ENCODE data around the gene TRIM67. TPM values are rescaled to one million over a fixed set of nuclear protein-coding genes. Genes with fewer than 3 reads are reported as not detected.

Gene TRIM67
- total and polyA plus RNA-seq, 9 of the 15 experiments (the other 6 are each of a cell fraction or from before 2014, with no cell fraction given), result 0.04 to 0.60 (median 0.31) TPM

DNA sequence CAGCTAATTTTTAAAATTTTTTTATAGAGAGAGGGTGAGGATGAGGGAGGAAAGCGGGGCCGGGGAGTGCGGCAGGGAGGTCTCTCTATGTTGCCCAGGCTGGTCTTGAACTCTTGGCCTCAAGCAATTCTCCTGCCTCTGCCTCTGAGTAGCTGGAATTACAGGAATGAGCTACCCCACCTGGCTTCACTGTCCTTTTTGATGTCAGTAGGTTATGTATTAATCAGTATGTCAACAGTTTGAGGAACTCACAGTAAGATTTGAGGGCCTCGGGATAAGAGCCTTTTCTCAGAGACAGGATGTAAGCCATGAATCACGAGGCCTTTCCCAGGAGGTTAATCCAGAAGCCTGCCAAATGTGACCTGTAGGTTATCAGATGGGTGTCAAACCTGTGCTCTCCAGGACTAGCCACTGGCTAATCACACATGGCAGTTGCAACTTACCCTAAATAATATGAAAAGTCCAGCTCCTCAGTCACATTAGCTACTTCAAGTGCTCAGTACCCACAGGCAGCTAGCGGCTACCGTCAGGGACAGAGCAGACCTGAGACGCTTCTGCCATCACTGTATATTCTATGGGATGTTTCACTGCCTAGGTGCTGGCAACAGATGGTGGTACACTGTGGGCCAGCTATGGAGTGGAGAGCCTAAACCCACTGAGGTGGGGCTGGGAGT is 33.1 kb downstream of the TRIM67 start (continued):
- TF ChIP-seq, protein P1, sequence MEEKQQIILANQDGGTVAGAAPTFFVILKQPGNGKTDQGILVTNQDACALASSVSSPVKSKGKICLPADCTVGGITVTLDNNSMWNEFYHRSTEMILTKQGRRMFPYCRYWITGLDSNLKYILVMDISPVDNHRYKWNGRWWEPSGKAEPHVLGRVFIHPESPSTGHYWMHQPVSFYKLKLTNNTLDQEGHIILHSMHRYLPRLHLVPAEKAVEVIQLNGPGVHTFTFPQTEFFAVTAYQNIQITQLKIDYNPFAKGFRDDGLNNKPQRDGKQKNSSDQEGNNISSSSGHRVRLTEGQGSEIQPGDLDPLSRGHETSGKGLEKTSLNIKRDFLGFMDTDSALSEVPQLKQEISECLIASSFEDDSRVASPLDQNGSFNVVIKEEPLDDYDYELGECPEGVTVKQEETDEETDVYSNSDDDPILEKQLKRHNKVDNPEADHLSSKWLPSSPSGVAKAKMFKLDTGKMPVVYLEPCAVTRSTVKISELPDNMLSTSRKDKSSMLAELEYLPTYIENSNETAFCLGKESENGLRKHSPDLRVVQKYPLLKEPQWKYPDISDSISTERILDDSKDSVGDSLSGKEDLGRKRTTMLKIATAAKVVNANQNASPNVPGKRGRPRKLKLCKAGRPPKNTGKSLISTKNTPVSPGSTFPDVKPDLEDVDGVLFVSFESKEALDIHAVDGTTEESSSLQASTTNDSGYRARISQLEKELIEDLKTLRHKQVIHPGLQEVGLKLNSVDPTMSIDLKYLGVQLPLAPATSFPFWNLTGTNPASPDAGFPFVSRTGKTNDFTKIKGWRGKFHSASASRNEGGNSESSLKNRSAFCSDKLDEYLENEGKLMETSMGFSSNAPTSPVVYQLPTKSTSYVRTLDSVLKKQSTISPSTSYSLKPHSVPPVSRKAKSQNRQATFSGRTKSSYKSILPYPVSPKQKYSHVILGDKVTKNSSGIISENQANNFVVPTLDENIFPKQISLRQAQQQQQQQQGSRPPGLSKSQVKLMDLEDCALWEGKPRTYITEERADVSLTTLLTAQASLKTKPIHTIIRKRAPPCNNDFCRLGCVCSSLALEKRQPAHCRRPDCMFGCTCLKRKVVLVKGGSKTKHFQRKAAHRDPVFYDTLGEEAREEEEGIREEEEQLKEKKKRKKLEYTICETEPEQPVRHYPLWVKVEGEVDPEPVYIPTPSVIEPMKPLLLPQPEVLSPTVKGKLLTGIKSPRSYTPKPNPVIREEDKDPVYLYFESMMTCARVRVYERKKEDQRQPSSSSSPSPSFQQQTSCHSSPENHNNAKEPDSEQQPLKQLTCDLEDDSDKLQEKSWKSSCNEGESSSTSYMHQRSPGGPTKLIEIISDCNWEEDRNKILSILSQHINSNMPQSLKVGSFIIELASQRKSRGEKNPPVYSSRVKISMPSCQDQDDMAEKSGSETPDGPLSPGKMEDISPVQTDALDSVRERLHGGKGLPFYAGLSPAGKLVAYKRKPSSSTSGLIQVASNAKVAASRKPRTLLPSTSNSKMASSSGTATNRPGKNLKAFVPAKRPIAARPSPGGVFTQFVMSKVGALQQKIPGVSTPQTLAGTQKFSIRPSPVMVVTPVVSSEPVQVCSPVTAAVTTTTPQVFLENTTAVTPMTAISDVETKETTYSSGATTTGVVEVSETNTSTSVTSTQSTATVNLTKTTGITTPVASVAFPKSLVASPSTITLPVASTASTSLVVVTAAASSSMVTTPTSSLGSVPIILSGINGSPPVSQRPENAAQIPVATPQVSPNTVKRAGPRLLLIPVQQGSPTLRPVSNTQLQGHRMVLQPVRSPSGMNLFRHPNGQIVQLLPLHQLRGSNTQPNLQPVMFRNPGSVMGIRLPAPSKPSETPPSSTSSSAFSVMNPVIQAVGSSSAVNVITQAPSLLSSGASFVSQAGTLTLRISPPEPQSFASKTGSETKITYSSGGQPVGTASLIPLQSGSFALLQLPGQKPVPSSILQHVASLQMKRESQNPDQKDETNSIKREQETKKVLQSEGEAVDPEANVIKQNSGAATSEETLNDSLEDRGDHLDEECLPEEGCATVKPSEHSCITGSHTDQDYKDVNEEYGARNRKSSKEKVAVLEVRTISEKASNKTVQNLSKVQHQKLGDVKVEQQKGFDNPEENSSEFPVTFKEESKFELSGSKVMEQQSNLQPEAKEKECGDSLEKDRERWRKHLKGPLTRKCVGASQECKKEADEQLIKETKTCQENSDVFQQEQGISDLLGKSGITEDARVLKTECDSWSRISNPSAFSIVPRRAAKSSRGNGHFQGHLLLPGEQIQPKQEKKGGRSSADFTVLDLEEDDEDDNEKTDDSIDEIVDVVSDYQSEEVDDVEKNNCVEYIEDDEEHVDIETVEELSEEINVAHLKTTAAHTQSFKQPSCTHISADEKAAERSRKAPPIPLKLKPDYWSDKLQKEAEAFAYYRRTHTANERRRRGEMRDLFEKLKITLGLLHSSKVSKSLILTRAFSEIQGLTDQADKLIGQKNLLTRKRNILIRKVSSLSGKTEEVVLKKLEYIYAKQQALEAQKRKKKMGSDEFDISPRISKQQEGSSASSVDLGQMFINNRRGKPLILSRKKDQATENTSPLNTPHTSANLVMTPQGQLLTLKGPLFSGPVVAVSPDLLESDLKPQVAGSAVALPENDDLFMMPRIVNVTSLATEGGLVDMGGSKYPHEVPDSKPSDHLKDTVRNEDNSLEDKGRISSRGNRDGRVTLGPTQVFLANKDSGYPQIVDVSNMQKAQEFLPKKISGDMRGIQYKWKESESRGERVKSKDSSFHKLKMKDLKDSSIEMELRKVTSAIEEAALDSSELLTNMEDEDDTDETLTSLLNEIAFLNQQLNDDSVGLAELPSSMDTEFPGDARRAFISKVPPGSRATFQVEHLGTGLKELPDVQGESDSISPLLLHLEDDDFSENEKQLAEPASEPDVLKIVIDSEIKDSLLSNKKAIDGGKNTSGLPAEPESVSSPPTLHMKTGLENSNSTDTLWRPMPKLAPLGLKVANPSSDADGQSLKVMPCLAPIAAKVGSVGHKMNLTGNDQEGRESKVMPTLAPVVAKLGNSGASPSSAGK (IDR thresholded peaks at IDR 0.05), result peak; percentile 61
- TF ChIP-seq ZNF639 (CRISPR knock-in tag; conservative IDR thresholded peaks at IDR 0.05 in 1 of 2, IDR thresholded peaks at IDR 0.05 in 1 of 2) (0 out of 4 replicates have a peak, but pooled peaks of 1 of the 2 experiments have one; percentile 32), TBP (optimal IDR thresholded peaks at IDR 0.05; ENCODE audit: low read depth, low read length) (no peak), SIRT6 (IDR thresholded peaks at IDR 0.05; ENCODE audit: low read depth, low read length) (no peak), ZNF707 (CRISPR knock-in tag; conservative IDR thresholded peaks at IDR 0.05) (no peak), ZNF263 (CRISPR knock-in tag; IDR thresholded peaks at IDR 0.05; ENCODE audit: borderline replicate concordance) (no peak; the same call in 1 of the 2 replicates), ZNF445 (CRISPR knock-in tag; IDR thresholded peaks at IDR 0.05; ENCODE audit: low read depth) (no peak), NR1H2 (CRISPR knock-in tag; IDR thresholded peaks at IDR 0.05) (no peak), ETV6 (IDR thresholded peaks at IDR 0.05; ENCODE audit: borderline replicate concordance in 1 of 2, low read depth in 2 of 2, low read length in 1 of 2) (no peak), ETV6 (CRISPR knock-in tag; IDR thresholded peaks at IDR 0.05; ENCODE audit: borderline replicate concordance) (no peak), SMAD3 (CRISPR knock-in tag; conservative IDR thresholded peaks at IDR 0.05) (no peak), RAD51 (IDR thresholded peaks at IDR 0.05; ENCODE audit: borderline replicate concordance, low read depth) (no peak), CBX1 (IDR thresholded peaks at IDR 0.05; ENCODE audit: low read depth) (no peak)

Data from K562 (cell line).